A673 (cell line): Measurements from ENCODE around the gene TWNK.

Experiments
- CTCF ChIP-seq: fragments of 300-800, 200-600 bp; sonication (generic); conservative IDR thresholded peaks from 2 replicates; pipeline ENCODE4 v1.5.1; 2017; ENCODE audit warnings: low read depth, mild to moderate bottlenecking, antibody characterized with exemption, low read length, moderate library complexity, mixed read lengths
- EZH2 ChIP-seq: fragments of 200-600 bp; sonication (generic); IDR thresholded peaks from 2 replicates; pipeline ENCODE4 v1.6.1; 2017; ENCODE audit warnings: borderline replicate concordance, low read depth, mild to moderate bottlenecking, mixed read lengths, antibody characterized with exemption, low read length; ENCODE audit not compliant: poor library complexity, severe bottlenecking

GRCh38 chr10:100998183-100998990, 11.0 kb downstream of the TWNK start:
- no peak for TF ChIP-seq CTCF
- TF ChIP-seq EZH2, result no peak
